Smooth muscle cell (in vitro differentiated cells): ENCODE measurements around the gene KNL1. TPM values are rescaled to one million over a fixed set of nuclear protein-coding genes. Genes with fewer than 3 reads are reported as not detected.
A peak's percentile ranks its signal among the peaks of the same experiment; 100 is the strongest.

ENCODE experiments used
- DNase-seq: peaks from one replicate; lab custom pipeline; 2025; ENCODE audit not compliant: unreplicated experiment; lab: John Stamatoyannopoulos, UW
- H2AFZ ChIP-seq: fragments of 200-600 bp; sonication (generic); 2 replicates; pipeline ENCODE4 v1.6.0; 2016; ENCODE audit warnings: antibody characterized with exemption, low read depth, mild to moderate bottlenecking
- H3F3A ChIP-seq: fragments of 200-600 bp; sonication (generic); 2 replicates; pipeline ENCODE4 v1.6.0; 2017; ENCODE audit warnings: antibody characterized with exemption, low read depth
- H3K27ac ChIP-seq: fragments of 200-600 bp; sonication (generic); 2 replicates; pipeline ENCODE4 v1.5.1; 2016; ENCODE audit warnings: low read depth, mild to moderate bottlenecking
- H3K27me3 ChIP-seq: fragments of 200-600 bp; sonication (generic); 2 replicates; pipeline ENCODE4 v1.6.1; 2016; ENCODE audit warnings: low read depth, mild to moderate bottlenecking
- H3K36me3 ChIP-seq: fragments of 200-600 bp; sonication (generic); 2 replicates; pipeline ENCODE4 v1.5.1; 2016; ENCODE audit warnings: low read depth
- H3K4me1 ChIP-seq: fragments of 200-600 bp; sonication (generic); 2 replicates; pipeline ENCODE4 v1.5.1; 2016; ENCODE audit warnings: low read depth
- H3K4me2 ChIP-seq: fragments of 200-600 bp; sonication (generic); 2 replicates; pipeline ENCODE4 v1.6.0; 2016; ENCODE audit warnings: mild to moderate bottlenecking
- H3K4me3 ChIP-seq: fragments of 200-600 bp; sonication (generic); 2 replicates; pipeline ENCODE4 v1.5.1; 2016; ENCODE audit warnings: mild to moderate bottlenecking
- H3K79me2 ChIP-seq: fragments of 200-600 bp; sonication (generic); 2 replicates; pipeline ENCODE4 v1.6.0; 2016; ENCODE audit warnings: low read depth, mild to moderate bottlenecking
- H3K9ac ChIP-seq: fragments of 200-600 bp; sonication (generic); 2 replicates; pipeline ENCODE4 v1.6.0; 2016; ENCODE audit warnings: low read depth
- H3K9me3 ChIP-seq: fragments of 200-600 bp; sonication (generic); replicated peaks from 2 replicates; pipeline ENCODE4 v1.5.1; 2016; ENCODE audit warnings: low read depth
- H4K20me1 ChIP-seq: fragments of 200-600 bp; sonication (generic); 2 replicates; pipeline ENCODE4 v1.6.0; 2016; ENCODE audit warnings: low read depth
- WGBS: methylation state at CpG from one replicate; pipeline ENCODE4 v1.1.7; 2016; ENCODE audit warnings: low lambda C conversion rate; 5-methylcytosine and 5-hydroxymethylcytosine counted together
- polyA plus RNA-seq: library from polyadenylated mRNA; unstranded; fragments of >200 nt; fragmentation: Nextera tagmentation; extraction: Ambion mirVana; gene quantifications from 2 replicates; pipeline ENCODE4 v1.2.1, GENCODE V29; 2016
- total RNA-seq: library from RNA; depleted of rRNA; stranded (reverse); fragments of >200 nt; gene quantifications from 2 replicates; pipeline ENCODE4 v1.2.3, GENCODE V29; 2014
- TF ChIP-seq, protein P1 (sequence below): fragments of 200-600 bp; sonication (generic); IDR thresholded peaks from 2 replicates; pipeline ENCODE4 v1.5.1; 2017; ENCODE audit warnings: borderline replicate concordance, mild to moderate bottlenecking, antibody characterized with exemption; ENCODE audit not compliant: insufficient read depth, poor library complexity, severe bottlenecking

KNL1 gene
- total and polyA plus RNA-seq, 2 experiments from 2014 or later: 3.1 to 10.8 TPM

DNA sequence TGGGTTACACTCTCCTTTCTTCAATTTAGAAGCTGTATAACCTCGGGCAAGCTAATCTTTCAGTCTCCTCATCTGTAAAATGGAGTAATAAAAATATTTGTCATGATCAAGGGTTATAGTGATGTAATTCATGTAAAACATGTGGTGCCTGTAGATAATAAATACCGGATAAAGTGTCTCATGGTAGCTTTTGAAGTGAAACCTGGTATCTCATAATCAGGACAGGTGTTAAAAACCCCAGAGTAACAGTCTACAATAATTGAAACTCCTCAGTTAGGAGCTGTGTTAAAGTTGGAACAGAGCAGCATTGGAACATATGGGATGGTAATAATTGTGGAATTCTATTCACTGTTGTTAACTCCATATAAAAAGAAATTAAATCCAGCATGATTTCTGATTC lies 884 bp upstream of the KNL1 start:
- Histone ChIP-seq H3K79me2 (peaks cover 25% of the 10 kb centered on the region), H4K20me1 (no peaks in the 10 kb centered on the region), H3F3A (no peaks in the 10 kb centered on the region), H3K4me3 (peak overlapping the region; percentile 98), H3K36me3 (no peaks in the 10 kb centered on the region), H3K27ac (no peak overlapping the region), H3K9ac (no peak overlapping the region), H3K4me1 (peaks cover 11% of the 10 kb centered on the region), H3K9me3 (no peaks in the 10 kb centered on the region), H3K4me2 (peak overlapping the region; percentile 92), H2AFZ (peak overlapping the region; percentile 34), H3K27me3 (no peaks in the 10 kb centered on the region)
- no peak for DNase-seq
- TF ChIP-seq, protein P1, sequence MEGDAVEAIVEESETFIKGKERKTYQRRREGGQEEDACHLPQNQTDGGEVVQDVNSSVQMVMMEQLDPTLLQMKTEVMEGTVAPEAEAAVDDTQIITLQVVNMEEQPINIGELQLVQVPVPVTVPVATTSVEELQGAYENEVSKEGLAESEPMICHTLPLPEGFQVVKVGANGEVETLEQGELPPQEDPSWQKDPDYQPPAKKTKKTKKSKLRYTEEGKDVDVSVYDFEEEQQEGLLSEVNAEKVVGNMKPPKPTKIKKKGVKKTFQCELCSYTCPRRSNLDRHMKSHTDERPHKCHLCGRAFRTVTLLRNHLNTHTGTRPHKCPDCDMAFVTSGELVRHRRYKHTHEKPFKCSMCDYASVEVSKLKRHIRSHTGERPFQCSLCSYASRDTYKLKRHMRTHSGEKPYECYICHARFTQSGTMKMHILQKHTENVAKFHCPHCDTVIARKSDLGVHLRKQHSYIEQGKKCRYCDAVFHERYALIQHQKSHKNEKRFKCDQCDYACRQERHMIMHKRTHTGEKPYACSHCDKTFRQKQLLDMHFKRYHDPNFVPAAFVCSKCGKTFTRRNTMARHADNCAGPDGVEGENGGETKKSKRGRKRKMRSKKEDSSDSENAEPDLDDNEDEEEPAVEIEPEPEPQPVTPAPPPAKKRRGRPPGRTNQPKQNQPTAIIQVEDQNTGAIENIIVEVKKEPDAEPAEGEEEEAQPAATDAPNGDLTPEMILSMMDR: no peak
- WGBS: 98% methylated on average over 2 of the region's 2 CpGs

DNA sequence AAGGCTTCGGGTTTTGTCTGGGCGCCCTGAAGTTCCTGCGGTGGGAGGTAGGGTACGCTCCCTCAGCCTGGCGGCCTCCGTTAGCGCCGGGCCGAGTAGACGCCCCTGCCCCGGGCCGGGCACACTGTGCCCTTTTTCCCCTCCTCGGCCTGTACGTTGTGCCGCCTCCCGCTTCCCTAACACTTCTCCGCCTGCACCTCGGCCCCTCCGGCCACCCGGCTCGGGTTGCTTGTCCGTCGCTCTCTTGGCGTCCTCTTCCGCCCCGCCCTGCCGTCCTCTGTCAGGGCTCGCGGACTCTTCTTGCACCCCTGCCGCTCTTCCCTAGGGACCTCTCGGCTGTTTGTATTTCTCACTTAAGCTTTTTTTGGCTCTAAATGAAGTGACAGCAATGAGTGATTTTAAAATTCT lies 384 bp downstream of the KNL1 start:
- Histone ChIP-seq H3K27me3 (no peaks in the 10 kb centered on the region), H3K9me3 (no peaks in the 10 kb centered on the region), H3K4me2 (peak overlapping the region; percentile 92), H3K79me2 (peaks cover 35% of the 10 kb centered on the region), H3F3A (no peaks in the 10 kb centered on the region), H3K27ac (peak overlapping the region; percentile 97), H2AFZ (peak overlapping the region; percentile 99), H3K36me3 (no peaks in the 10 kb centered on the region), H4K20me1 (no peaks in the 10 kb centered on the region), H3K9ac (peak overlapping the region; percentile 98), H3K4me1 (peaks cover 11% of the 10 kb centered on the region), H3K4me3 (peak overlapping the region; percentile 98)
- under 1% methylated on average over 25 of the region's 31 CpGs for WGBS
- TF ChIP-seq, protein P1: no peak
- no peak for DNase-seq

DNA sequence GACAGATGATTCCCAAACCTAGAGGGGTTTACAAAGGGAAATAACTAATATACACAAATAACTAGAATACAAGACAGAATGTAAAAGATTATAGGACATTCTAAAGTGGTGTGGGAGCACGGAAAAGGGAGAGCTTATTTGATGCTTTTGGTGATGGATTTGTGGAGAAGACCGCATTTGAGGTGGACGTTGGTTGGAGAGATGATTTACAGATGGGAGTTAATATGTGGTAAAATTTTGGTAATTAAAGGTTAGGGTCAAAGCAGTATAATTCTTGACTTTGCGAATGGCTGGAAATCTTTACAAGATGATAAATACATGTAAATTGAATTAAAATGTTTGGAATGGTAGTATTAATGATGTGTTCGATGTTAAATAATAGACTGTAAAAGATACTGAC lies 1.2 kb downstream of the KNL1 start:
- Histone ChIP-seq H3F3A (no peaks in the 10 kb centered on the region), H3K4me2 (peak overlapping the region; percentile 92), H3K36me3 (no peaks in the 10 kb centered on the region), H3K79me2 (peaks cover 35% of the 10 kb centered on the region), H3K4me1 (peaks cover 11% of the 10 kb centered on the region), H3K9ac (peak overlapping the region; percentile 98), H3K27ac (no peak overlapping the region), H2AFZ (peak overlapping the region; percentile 99), H3K9me3 (no peaks in the 10 kb centered on the region), H4K20me1 (no peaks in the 10 kb centered on the region), H3K27me3 (no peaks in the 10 kb centered on the region), H3K4me3 (peak overlapping the region; percentile 98)
- 50% methylated on average over 5 of the region's 5 CpGs for WGBS
- TF ChIP-seq, protein P1: no peak
- DNase-seq: no peak

DNA sequence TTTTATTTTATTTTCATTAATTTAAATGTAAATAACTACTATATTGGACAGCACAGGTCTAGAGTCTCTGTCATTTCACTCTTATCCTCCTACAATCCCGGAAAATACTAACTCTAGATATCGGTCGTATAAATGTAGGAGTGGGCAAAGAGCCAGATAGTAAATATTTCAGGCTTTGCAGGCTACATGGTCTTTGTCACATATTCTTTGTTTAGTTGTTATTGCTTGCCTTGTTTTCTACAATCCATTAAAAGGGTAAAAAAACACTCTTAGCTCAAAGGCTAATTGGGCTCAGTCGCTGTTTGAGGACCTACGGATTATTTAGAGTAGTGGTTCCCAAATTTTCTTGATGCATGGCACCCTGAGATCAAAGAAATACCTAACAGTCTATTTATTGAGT lies 1.7 kb downstream of the KNL1 start:
- Histone ChIP-seq H3K4me1 (peaks cover 11% of the 10 kb centered on the region), H3K4me2 (peak overlapping the region; percentile 92), H3F3A (no peaks in the 10 kb centered on the region), H3K79me2 (peaks cover 35% of the 10 kb centered on the region), H3K27me3 (no peaks in the 10 kb centered on the region), H3K36me3 (no peaks in the 10 kb centered on the region), H3K27ac (no peak overlapping the region), H3K4me3 (no peak overlapping the region), H4K20me1 (no peaks in the 10 kb centered on the region), H2AFZ (no peak overlapping the region), H3K9me3 (no peaks in the 10 kb centered on the region), H3K9ac (no peak overlapping the region)
- 79% methylated on average over 5 of the region's 5 CpGs for WGBS
- TF ChIP-seq, protein P1: no peak
- no peak for DNase-seq
